HG02759 (cell line): ENCODE results near the gene CISD3.

Source experiments
- ATAC-seq: cut with Tn5 transposase; IDR thresholded peaks from one replicate; pipeline ENCODE4 v1.9.1; 2021; ENCODE audit warnings: mild to moderate bottlenecking, moderate library complexity; ENCODE audit not compliant: unreplicated experiment

CISD3 gene

DNA sequence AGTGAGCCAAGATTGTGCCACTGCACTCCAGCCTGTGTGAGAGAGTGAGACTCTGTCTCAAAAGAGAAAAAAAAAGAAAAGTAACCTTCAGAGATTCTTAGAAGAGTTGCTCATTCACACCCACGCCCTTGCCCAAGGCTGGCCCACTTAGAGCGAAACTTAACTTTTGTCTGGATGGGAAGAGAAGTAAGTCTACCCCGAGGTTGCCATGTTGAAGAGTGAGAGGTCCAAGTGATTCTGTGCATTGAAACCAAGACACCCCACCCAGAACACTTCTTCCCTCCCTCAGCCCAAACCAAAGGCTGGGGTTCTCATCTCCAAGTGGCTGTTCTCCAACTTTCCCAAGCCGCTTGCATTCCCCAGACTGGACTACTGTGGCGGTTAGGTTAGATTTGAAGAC lies 2.4 kb upstream of the CISD3 start:
- ATAC-seq, result no peak

DNA sequence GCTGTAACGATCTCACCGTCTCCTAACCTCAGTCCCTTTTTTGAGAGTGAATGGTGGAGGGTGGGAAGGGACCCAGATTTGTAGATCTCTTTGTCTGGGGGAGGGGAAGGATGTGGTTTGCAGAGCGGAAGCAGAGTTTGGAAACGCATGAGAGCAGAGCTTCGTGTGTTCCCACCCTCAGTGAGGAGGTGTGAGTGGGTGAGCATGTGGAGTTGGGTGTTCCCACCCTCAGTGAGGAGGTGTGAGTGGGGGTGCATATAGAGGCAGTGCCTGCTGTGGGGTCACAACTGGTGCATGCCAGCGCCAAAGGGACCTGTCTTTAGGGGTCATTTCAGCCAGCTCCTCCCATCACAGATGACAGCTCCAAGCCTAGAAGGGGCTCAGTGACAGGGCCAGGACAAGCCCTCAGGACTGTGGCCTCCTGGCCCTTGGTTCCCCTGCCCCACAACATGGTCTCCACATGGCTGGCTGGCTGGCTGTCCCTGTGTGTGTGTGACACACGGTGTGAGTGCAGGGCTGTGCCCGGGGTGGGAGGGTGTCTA lies 1.8 kb upstream of the CISD3 start:
- ATAC-seq, result no peak

DNA sequence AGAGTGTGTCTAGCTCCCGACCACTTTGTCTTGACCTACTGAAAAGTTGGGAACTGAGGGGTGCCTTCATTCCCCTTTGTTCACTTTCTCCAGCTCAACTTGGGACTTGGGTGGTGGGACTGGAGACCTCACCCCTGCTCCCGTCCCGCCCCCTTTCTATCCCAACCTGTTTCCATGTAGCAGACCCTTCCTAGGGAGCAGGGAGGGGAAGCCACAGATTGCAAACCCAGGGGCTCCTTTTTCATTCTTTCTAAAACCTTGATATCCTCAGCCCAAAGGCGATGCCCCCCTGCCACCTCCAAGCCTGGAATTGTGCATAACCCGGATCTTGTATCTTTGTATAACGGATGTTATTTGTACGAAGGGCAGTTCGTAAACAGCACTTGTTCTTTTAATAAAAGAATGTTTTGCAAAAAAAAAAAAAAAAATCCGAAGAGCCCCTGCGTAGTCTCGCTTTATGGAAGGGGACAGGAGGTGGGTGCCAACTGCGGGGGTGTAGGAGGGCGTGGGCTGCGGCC lies 714 bp upstream of the CISD3 start:
- no peak for ATAC-seq

DNA sequence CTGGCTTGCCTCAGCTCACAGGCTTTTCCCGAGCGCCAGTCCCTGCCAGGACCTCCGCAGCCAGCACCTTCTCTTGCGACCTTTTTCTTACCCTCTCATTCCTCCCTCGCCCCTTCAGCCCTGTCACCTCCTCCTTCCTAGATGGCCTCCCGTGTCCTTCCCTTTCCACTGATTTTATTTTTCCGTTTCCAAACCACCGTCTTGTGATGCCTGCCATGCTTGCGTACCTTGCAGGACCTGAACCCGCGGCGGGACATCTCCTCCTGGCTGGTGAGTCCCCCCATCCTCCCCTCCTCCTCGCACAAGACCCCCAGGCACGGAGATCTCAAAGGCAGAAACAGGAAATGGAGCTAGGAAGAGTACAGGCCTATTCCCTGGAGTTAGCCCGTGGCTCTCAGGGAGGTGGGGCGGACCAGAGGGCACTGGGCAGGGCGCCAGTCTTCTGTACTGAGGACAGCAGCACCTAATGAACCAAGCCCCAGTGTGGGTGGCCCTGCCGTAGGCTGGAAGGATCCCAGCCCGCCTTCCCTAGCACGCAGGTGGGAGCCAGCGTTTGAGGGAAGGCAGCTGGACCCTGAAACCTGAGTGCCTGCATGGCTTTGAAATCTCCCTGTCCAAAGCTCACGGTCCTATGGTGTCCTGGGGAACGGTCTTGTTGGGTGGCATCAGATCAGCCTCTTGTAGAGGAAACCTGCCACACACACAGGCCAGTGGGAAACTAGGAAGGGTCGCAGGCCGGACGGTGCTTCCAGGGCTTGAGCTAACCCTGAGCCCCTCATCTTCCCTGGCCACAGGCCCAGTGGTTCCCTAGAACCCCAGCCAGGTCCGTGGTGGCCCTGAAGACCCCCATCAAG lies 612 bp downstream of the CISD3 start:
- ATAC-seq, result no peak

DNA sequence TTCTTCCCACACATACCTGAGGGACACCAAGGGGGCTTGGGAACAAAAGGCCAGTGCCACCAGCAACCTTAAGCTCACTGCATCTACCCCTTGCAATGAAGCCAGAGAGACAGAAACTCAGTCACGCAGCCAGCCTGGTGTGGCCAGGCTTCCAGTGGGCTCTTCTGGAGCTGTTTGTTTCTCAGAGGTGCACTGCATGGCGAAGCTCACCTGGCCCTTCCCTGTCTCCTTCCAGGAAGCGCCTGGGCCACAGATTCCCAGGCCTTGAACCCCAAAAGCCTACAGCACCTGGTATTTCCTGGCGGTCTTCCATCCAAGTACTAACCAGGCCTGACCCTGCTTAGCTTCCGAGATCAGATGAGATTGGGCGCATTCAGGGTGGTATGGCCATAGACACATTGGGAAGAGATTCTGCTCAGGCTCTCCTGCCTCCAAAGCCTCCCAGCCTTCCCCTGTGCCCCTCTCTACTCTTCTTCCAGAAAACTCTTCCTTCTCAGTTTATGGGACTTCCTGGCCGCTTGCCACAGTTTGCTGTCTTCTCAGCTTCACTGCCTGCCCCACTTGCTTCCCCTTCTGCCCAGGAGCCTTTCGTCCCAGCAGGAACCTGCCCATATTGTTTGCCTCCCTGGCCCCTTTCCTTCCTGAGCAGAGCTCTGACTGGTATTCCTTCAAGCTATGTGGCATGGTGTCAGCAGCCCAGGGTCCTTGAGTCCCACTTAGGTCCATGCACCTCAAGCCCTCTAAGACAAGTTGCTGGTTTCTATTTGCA lies 1.6 kb downstream of the CISD3 start:
- ATAC-seq, result no peak

DNA sequence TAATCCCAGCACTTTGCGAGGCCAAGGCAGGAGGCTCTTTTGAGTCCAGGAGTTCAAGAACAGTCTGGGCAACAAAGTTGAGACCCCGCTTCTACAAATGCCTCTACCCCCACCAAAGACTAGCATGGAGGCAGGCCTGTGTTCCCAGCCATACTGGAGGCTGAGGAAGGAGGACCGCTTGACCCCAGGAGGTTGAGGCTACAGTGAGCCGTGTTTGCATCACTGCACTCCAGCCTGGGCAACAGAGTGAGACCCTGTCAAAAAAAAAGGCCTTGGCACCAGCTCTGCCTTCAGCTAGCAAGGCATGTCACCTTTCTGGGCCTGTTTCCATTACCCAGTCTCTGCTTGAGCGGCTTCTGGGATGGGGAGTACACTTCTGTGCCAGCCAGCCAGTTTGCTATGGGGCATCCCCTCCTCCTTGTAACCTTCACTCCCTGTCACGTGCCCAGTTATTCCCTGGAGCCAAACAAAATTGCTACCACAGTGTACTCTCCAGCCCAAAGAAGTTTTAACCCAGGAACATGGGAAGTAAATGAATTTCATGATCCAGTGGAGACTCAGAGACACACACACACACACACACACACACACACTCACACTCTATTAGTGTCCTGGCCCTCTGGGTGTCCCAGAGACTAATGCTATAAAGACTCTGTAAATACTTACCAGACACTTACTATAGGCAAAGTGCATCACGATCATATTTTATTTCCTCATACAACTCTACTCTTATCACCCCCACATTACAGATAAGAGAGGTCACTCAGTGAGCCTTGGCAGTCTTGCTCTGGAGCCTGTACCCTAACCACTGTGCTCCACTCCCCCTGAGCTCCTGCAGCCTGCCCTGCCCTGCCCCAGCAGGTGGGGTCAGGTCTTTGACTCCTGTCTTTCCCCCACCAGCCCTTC lies 2.5 kb downstream of the CISD3 start:
- no peak for ATAC-seq

DNA sequence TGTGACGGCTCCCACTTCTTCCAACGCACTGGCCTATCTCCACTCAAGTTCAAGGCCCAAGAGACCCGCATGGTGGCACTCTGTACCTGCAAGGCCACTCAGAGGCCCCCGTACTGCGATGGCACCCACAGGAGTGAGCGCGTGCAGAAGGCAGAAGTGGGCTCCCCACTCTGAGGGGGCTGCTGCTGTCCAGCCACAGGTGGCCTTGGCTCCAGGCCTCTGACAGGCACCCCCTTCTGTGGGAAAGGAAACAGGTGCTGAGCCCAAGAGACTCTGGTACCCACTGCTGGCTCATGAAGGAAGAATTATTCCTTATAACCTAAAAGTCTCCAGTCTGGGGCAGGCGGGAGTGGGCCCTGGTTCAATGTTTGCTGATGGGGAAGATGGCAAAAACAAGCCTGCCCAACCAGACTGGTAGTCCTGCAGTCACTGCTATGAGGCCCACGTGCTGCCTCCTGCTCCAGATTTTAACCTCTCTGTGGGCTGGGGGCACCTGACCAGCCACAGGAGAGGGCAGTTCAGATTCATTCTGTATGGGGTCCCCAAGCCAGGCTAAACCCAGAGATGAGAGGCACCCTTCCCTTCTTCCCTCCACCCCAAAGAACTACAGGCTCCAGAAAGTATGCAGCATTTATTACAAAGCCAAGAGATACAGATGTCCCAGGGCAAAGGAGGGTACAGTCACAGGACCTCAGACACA lies 3.3 kb downstream of the CISD3 start:
- ATAC-seq, result no peak

DNA sequence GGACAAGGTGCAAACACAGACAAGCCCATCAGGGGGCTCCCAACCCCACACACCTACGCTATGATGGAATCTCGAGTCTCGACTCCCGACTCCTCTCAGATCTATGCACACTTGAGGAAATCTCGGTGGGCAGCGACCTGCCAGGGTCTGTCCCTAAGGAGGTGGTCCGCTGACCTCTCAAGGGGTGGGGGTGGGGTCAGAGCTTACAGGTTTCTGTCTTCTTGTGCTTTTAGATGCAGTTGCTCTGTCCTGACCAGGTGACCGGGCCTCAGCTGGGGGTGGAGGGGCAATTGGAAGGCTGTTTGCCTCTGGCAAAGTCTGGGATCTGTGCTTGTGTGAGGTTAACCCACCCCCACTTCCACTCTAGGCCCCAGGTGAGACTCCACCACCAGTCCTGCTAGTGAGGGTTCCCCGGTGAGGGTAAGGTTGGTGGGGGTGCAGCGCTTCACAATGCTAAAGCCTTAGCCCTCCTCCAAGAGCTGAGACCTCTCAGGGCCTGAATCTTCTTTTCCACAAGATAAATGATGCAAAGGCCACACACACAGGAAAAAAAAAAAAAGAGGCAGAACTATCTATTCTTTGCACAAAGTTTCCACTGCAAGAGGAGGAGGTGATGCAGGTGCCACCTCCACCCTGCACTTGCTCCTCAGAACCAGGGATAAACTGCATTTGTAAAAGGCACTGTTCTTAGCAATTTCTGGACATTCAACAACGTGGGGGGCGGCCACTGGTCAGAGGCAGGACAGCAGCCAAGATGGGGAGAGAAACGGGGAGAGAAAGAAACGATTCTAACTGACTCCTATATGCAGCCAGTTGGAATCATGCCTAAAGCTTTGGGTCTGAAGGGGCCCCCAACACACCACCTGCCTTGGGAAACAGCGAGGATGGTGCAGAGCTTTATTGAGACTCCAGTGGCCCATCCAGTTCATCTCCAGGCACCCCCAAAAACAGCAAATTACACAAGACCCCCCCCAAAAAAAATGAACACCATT lies 4.1 kb downstream of the CISD3 start:
- ATAC-seq, result no peak

DNA sequence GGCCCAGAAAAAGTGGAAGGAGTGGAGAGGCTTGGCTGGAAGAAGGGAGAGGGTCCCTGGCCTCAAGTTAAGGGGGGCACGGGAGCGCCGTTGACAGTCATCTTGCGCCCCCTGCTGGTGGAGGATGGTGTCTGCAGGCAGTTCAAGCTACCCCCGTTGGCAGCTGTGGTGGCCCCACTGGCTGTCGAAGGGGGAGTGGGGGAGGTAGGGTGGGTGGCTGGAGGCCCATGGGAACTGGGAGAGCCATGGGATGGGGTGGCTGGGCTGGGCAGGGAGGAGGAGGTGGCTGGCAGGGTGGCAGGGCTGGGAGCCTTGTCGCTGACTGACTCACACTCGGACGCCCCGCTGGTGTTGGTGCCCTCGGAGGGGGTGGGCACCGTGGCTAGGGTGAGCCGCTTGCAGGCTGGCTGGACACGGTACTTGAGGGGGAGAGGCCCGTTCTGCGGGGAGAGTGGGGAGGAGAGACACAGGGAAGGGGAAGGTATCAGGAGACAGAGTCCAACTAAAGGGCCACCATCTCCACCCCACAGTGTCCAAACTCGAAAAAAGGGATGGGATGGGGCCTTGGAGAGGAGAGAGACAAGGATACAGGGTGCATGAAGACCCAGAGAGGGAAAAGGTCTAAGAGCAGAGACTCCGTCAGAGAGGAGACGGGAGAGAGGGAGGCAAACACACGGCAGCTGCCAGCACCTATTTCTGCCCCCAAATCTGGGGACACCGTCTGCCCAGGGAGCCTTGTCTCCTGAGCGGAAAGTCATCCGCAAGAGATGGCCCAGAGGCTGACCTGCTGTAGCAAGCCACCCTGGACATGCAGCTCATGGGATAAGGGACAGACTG lies 5.2 kb downstream of the CISD3 start:
- no peak for ATAC-seq

DNA sequence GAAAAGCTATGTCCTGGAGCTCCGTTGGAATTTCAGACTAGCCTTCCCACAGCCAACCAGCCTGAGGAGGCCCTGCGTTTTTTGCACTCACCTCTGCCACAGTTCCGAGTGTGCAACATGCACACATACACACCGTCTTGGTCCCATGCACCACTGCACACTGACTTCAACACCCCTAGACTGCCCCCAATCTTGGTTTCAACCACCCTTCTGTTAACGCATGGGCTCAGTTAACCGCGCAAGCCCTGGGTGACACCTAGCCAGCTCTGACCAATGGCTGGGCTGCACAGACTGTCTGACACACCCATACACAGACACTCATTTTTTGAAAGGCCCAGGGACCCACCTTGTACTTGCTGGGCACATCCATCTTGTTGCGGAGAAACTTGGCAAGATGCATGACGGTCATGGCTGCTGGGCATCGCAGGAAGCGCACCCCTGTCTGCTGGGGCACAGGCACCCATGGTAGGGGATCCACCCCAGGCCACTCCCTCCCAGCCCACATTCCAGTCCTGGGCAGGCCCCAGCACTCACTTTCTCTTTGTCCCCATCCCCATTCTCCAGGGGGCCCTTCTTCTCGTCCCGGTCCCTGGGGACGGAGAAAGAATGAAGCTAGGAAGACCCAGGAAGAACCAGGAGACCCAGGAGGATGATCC lies 8.0 kb downstream of the CISD3 start:
- no peak for ATAC-seq

DNA sequence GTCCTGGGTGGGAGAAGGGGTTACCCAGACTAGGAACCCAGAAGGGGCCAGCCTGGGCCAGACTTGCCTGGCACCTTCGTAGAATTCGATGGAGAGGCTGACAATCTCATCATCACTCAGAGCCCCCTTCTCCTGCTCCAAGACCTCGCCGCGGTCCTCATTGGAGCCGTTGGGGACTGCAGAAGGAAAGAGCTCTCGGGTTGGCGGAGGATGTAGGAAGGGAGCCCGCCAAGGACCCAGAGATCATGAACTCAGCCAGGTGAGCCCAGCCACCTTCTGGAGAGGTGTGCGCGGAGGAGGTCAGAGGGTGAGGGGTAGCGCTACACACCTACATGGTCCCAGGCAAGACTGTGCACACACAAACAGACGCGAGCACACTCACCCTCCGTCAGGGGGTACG lies 8.5 kb downstream of the CISD3 start:
- no peak for ATAC-seq

DNA sequence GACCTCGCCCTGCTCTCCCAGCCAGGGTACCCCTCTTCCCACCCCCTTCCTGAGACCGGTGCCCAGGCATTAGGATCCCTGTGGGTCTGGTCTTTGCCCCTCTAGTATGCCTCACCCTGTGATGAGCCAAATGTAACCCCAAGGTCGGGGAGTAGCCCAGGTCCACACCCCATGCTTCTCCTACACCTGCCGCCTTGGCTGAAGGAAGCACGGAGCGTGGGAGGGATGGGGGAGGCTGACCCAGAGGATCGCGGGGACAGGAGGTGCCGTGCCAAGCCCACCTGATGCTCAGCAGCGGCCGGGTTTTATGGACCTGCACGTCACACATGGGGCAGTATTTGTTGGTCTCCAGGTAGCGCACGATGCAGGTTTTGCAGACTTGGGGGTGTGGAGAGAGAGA lies 9.2 kb downstream of the CISD3 start:
- no peak for ATAC-seq

DNA sequence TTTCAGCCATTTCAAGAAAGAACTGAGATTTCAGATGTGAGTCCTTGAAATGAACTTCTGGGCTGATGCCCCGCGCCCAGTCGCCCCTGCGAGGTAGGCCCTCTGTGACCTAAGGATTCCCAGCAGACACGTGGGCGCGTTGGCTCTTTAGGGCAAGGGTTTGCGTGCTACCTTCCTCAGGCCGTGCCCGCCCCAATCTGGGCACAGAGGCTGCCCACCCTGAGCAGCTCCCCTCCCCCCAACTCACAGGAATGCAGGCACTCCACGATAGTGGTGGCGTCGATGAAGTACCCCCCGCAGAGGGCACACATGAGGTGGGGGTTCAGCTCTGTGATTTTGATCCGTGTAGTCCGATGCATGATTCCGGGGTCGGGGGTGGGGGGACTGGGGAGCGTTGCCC lies 9.9 kb downstream of the CISD3 start:
- ATAC-seq, result no peak

DNA sequence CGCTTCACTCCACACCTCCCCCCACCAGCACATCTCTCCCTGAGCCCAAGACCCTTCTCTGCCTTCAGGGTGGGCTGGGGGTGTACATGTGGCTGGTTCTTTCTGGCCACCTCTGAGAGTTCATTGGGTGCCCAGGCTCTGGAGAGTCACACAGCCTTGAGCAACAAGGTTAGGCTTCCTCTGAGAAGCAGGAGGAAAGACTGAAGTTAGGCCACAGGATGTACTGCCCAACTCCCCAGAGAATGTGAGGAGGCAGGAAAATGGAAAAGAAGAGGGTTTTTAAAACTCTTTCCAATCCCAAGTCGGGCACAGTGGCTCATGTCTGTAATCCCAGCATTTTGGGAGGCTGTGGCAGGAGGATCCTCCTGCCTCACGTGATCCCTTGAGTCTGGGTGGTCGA lies 10.7 kb downstream of the CISD3 start:
- no peak for ATAC-seq

DNA sequence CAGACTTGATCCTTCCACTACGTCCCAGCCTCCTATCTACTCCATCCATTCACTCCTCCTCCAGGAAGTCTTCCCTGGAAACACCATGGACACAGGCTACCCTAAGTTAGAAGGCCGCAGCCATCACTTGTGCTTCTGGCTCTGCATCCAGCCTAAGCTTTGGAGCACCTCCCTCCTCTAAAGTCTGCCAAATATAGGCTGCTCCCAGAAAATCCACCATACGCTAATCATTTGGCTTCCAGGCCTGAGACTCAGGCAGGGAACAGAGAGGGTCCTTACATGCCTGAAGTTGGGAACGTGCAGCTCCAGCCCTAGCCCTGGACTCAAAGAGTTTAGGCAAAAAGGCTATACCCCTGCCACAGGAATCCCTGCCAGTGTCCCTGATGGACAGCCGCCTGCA lies 11.3 kb downstream of the CISD3 start:
- ATAC-seq, result no peak

DNA sequence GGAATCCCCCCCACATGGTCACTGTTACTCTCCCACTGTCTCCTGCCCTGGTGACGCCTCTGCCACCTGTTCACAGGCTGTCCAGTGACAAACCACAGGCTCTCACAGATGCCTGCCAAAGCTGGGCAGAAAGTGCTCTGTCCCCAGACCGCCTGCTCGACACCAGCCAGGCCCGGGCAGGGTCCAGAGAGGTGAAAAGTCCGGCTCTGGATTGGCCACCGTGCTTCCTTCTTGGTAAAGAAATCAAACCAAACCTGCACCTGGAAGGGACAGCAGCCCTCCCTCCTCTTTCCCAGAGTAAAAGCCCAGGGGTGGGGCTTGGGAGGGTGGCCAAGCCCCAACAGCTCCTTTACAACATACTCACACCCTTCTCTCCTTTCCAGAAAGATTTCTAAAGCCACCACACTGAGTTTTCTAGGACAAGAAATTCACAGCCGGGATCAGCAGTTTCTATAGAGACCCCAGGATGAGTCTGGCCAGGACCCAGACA lies 11.8 kb downstream of the CISD3 start:
- ATAC-seq, result no peak
